ENCODE results near the gene PIGR.
A peak's percentile ranks its signal among the peaks of the same experiment; 100 is the strongest.

Gene PIGR

GRCh38 chr1:206949641-206950040 is 3.4 kb upstream of the PIGR start:
- no peak overlapping the region for H3K27ac Mint-ChIP-seq
- H3K9me3 Mint-ChIP-seq: no peaks in the 10 kb centered on the region
- H3K36me3 Mint-ChIP-seq: no peaks in the 10 kb centered on the region
- H3K4me3 Mint-ChIP-seq: no peak overlapping the region
- H3K27me3 Mint-ChIP-seq: no peaks in the 10 kb centered on the region
- H3K4me1 Mint-ChIP-seq: no peaks in the 10 kb centered on the region

GRCh38 chr1:206949208-206949607 is 2.9 kb upstream of the PIGR start:
- Mint-ChIP-seq H3K36me3 (no peaks in the 10 kb centered on the region), H3K27ac (no peak overlapping the region), H3K4me1 (no peaks in the 10 kb centered on the region), H3K4me3 (no peak overlapping the region), H3K9me3 (no peaks in the 10 kb centered on the region), H3K27me3 (no peaks in the 10 kb centered on the region)

GRCh38 chr1:206947255-206947654 is 989 bp upstream of the PIGR start:
- no peak overlapping the region for H3K4me3 Mint-ChIP-seq
- no peaks in the 10 kb centered on the region for H3K4me1 Mint-ChIP-seq
- no peaks in the 10 kb centered on the region for H3K9me3 Mint-ChIP-seq
- no peaks in the 10 kb centered on the region for H3K36me3 Mint-ChIP-seq
- H3K27ac Mint-ChIP-seq: no peak overlapping the region
- peaks cover 4% of the 10 kb centered on the region for H3K27me3 Mint-ChIP-seq

- H3K4me3 Mint-ChIP-seq: no peak overlapping the region
- H3K9me3 Mint-ChIP-seq: no peaks in the 10 kb centered on the region
- H3K27ac Mint-ChIP-seq: no peak overlapping the region
- peaks cover 4% of the 10 kb centered on the region for H3K27me3 Mint-ChIP-seq
- H3K4me1 Mint-ChIP-seq: no peaks in the 10 kb centered on the region
- H3K36me3 Mint-ChIP-seq: no peaks in the 10 kb centered on the region
Observed at GRCh38 chr1:206945779-206946178, 487 bp downstream of the PIGR start.

GRCh38 chr1:206944703-206945102 is 1.6 kb downstream of the PIGR start:
- H3K4me3 Mint-ChIP-seq: no peak overlapping the region
- H3K9me3 Mint-ChIP-seq: no peaks in the 10 kb centered on the region
- H3K4me1 Mint-ChIP-seq: no peaks in the 10 kb centered on the region
- H3K27me3 Mint-ChIP-seq: peaks cover 4% of the 10 kb centered on the region
- H3K27ac Mint-ChIP-seq: no peak overlapping the region
- H3K36me3 Mint-ChIP-seq: no peaks in the 10 kb centered on the region

GRCh38 chr1:206941766-206942418 is 4.4 kb downstream of the PIGR start:
- no peak overlapping the region for H3K4me3 Mint-ChIP-seq
- H3K36me3 Mint-ChIP-seq: no peaks in the 10 kb centered on the region
- no peaks in the 10 kb centered on the region for H3K9me3 Mint-ChIP-seq
- no peak overlapping the region for H3K27ac Mint-ChIP-seq
- H3K27me3 Mint-ChIP-seq: peaks cover 4% of the 10 kb centered on the region
- H3K4me1 Mint-ChIP-seq: no peaks in the 10 kb centered on the region

- Mint-ChIP-seq H3K36me3 (no peaks in the 10 kb centered on the region), H3K4me3 (no peak overlapping the region), H3K9me3 (no peaks in the 10 kb centered on the region), H3K27ac (no peak overlapping the region), H3K27me3 (peaks cover 4% of the 10 kb centered on the region), H3K4me1 (no peaks in the 10 kb centered on the region)
Observed at GRCh38 chr1:206940588-206940936, 5.7 kb downstream of the PIGR start.

GRCh38 chr1:206939841-206940587 is 6.3 kb downstream of the PIGR start:
- peaks cover 4% of the 10 kb centered on the region for H3K27me3 Mint-ChIP-seq
- H3K27ac Mint-ChIP-seq: no peak overlapping the region
- no peaks in the 10 kb centered on the region for H3K4me1 Mint-ChIP-seq
- no peaks in the 10 kb centered on the region for H3K36me3 Mint-ChIP-seq
- no peak overlapping the region for H3K4me3 Mint-ChIP-seq
- H3K9me3 Mint-ChIP-seq: no peaks in the 10 kb centered on the region

- no peak overlapping the region for H3K27ac Mint-ChIP-seq
- no peaks in the 10 kb centered on the region for H3K4me1 Mint-ChIP-seq
- no peak overlapping the region for H3K4me3 Mint-ChIP-seq
- peaks cover 4% of the 10 kb centered on the region for H3K27me3 Mint-ChIP-seq
- H3K36me3 Mint-ChIP-seq: no peaks in the 10 kb centered on the region
- H3K9me3 Mint-ChIP-seq: no peaks in the 10 kb centered on the region
Observed at GRCh38 chr1:206939131-206939530, 7.1 kb downstream of the PIGR start.

- Mint-ChIP-seq H3K36me3 (no peaks in the 10 kb centered on the region), H3K4me3 (no peak overlapping the region), H3K27ac (no peak overlapping the region), H3K27me3 (no peaks in the 10 kb centered on the region), H3K4me1 (peaks cover 12% of the 10 kb centered on the region), H3K9me3 (no peaks in the 10 kb centered on the region)
Observed at GRCh38 chr1:206937425-206937824, 8.8 kb downstream of the PIGR start.

- Mint-ChIP-seq H3K4me1 (peaks cover 30% of the 10 kb centered on the region), H3K4me3 (no peak overlapping the region), H3K36me3 (no peaks in the 10 kb centered on the region), H3K27ac (no peak overlapping the region), H3K9me3 (no peaks in the 10 kb centered on the region), H3K27me3 (no peaks in the 10 kb centered on the region)
Observed at GRCh38 chr1:206935491-206936067, 10.7 kb downstream of the PIGR start.

- no peaks in the 10 kb centered on the region for H3K27me3 Mint-ChIP-seq
- peak overlapping the region; percentile 59 for H3K27ac Mint-ChIP-seq
- peaks cover 43% of the 10 kb centered on the region for H3K4me1 Mint-ChIP-seq
Observed at GRCh38 chr1:206933333-206933945, 12.8 kb downstream of the PIGR start.

GRCh38 chr1:206932177-206932576 is 14.1 kb downstream of the PIGR start:
- Mint-ChIP-seq H3K9me3 (no peaks in the 10 kb centered on the region), H3K27ac (no peak overlapping the region), H3K4me3 (no peak overlapping the region), H3K36me3 (no peaks in the 10 kb centered on the region), H3K4me1 (peaks cover 54% of the 10 kb centered on the region), H3K27me3 (no peaks in the 10 kb centered on the region)

More at GRCh38 chr1:206933333-206933945, 12.8 kb downstream of the PIGR start:
- H3K9me3 Mint-ChIP-seq: no peaks in the 10 kb centered on the region
- no peaks in the 10 kb centered on the region for H3K36me3 Mint-ChIP-seq
- no peak overlapping the region for H3K4me3 Mint-ChIP-seq

GRCh38 chr1:206931709-206932108 is 14.6 kb downstream of the PIGR start:
- H3K4me1 Mint-ChIP-seq: peaks cover 55% of the 10 kb centered on the region
- no peaks in the 10 kb centered on the region for H3K9me3 Mint-ChIP-seq
- H3K27ac Mint-ChIP-seq: no peak overlapping the region
- no peaks in the 10 kb centered on the region for H3K27me3 Mint-ChIP-seq
- no peaks in the 10 kb centered on the region for H3K36me3 Mint-ChIP-seq
- no peak overlapping the region for H3K4me3 Mint-ChIP-seq

GRCh38 chr1:206930210-206930798 is 16.0 kb downstream of the PIGR start:
- Mint-ChIP-seq H3K36me3 (no peaks in the 10 kb centered on the region), H3K4me1 (peaks cover 59% of the 10 kb centered on the region), H3K27ac (peak overlapping the region; percentile 81), H3K27me3 (no peaks in the 10 kb centered on the region), H3K4me3 (peak overlapping the region; percentile 43), H3K9me3 (no peaks in the 10 kb centered on the region)

GRCh38 chr1:206929524-206929923 is 16.7 kb downstream of the PIGR start:
- Mint-ChIP-seq H3K27me3 (no peaks in the 10 kb centered on the region), H3K9me3 (no peaks in the 10 kb centered on the region), H3K36me3 (no peaks in the 10 kb centered on the region), H3K27ac (peak overlapping the region; percentile 3), H3K4me1 (peaks cover 59% of the 10 kb centered on the region), H3K4me3 (no peak overlapping the region)
